Smooth muscle cell (in vitro differentiated cells): ENCODE measurements around the gene AGPS. TPM values are rescaled to one million over a fixed set of nuclear protein-coding genes. Genes with fewer than 3 reads are reported as not detected.

Experiments used
- DNase-seq: peaks from one replicate; lab custom pipeline; 2025; ENCODE audit not compliant: unreplicated experiment; lab: John Stamatoyannopoulos, UW
- H2AFZ ChIP-seq: fragments of 200-600 bp; sonication (generic); 2 replicates; pipeline ENCODE4 v1.6.0; 2016; ENCODE audit warnings: antibody characterized with exemption, low read depth, mild to moderate bottlenecking
- H3F3A ChIP-seq: fragments of 200-600 bp; sonication (generic); 2 replicates; pipeline ENCODE4 v1.6.0; 2017; ENCODE audit warnings: antibody characterized with exemption, low read depth
- H3K27ac ChIP-seq: fragments of 200-600 bp; sonication (generic); 2 replicates; pipeline ENCODE4 v1.5.1; 2016; ENCODE audit warnings: low read depth, mild to moderate bottlenecking
- H3K27me3 ChIP-seq: fragments of 200-600 bp; sonication (generic); 2 replicates; pipeline ENCODE4 v1.6.1; 2016; ENCODE audit warnings: low read depth, mild to moderate bottlenecking
- H3K36me3 ChIP-seq: fragments of 200-600 bp; sonication (generic); 2 replicates; pipeline ENCODE4 v1.5.1; 2016; ENCODE audit warnings: low read depth
- H3K4me1 ChIP-seq: fragments of 200-600 bp; sonication (generic); 2 replicates; pipeline ENCODE4 v1.5.1; 2016; ENCODE audit warnings: low read depth
- H3K4me2 ChIP-seq: fragments of 200-600 bp; sonication (generic); 2 replicates; pipeline ENCODE4 v1.6.0; 2016; ENCODE audit warnings: mild to moderate bottlenecking
- H3K4me3 ChIP-seq: fragments of 200-600 bp; sonication (generic); 2 replicates; pipeline ENCODE4 v1.5.1; 2016; ENCODE audit warnings: mild to moderate bottlenecking
- H3K79me2 ChIP-seq: fragments of 200-600 bp; sonication (generic); 2 replicates; pipeline ENCODE4 v1.6.0; 2016; ENCODE audit warnings: low read depth, mild to moderate bottlenecking
- H3K9ac ChIP-seq: fragments of 200-600 bp; sonication (generic); 2 replicates; pipeline ENCODE4 v1.6.0; 2016; ENCODE audit warnings: low read depth
- H3K9me3 ChIP-seq: fragments of 200-600 bp; sonication (generic); replicated peaks from 2 replicates; pipeline ENCODE4 v1.5.1; 2016; ENCODE audit warnings: low read depth
- H4K20me1 ChIP-seq: fragments of 200-600 bp; sonication (generic); 2 replicates; pipeline ENCODE4 v1.6.0; 2016; ENCODE audit warnings: low read depth
- WGBS: methylation state at CpG from one replicate; pipeline ENCODE4 v1.1.7; 2016; ENCODE audit warnings: low lambda C conversion rate; 5-methylcytosine and 5-hydroxymethylcytosine counted together
- polyA plus RNA-seq: library from polyadenylated mRNA; unstranded; fragments of >200 nt; fragmentation: Nextera tagmentation; extraction: Ambion mirVana; gene quantifications from 2 replicates; pipeline ENCODE4 v1.2.1, GENCODE V29; 2016
- total RNA-seq: library from RNA; depleted of rRNA; stranded (reverse); fragments of >200 nt; gene quantifications from 2 replicates; pipeline ENCODE4 v1.2.3, GENCODE V29; 2014
- TF ChIP-seq, protein P1 (sequence below): fragments of 200-600 bp; sonication (generic); IDR thresholded peaks from 2 replicates; pipeline ENCODE4 v1.5.1; 2017; ENCODE audit warnings: borderline replicate concordance, mild to moderate bottlenecking, antibody characterized with exemption; ENCODE audit not compliant: insufficient read depth, poor library complexity, severe bottlenecking

Gene AGPS
- total and polyA plus RNA-seq, 2 experiments from 2014 or later, result 19.5 to 41.4 TPM

DNA sequence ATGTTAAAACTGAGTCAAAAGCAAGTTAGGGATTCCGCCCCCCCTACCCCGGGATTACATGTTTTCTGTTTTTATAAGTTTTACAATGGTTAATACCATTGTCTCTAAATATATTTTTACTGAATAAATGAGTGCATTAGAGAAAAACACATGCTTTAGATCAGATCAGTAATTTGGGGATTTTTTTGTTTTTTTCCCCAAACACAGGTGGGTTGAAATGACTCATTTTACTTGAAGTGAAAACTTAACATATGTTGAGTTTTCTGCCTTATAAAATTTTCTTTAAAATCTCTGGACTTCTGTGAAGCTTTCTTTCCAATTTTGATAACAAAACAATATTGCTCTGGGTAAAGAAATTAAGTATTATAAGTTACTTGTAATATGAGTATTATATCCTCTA, 114.4 kb downstream of the AGPS start:
- 97% methylated on average over 2 of the region's 2 CpGs for WGBS
- H3F3A ChIP-seq, result no peaks in the 10 kb centered on the region
- no peaks in the 10 kb centered on the region for H3K27me3 ChIP-seq
- H4K20me1 ChIP-seq, result no peaks in the 10 kb centered on the region
- no peak overlapping the region for H2AFZ ChIP-seq
- H3K4me2 ChIP-seq, result no peak overlapping the region
- H3K79me2 ChIP-seq, result no peaks in the 10 kb centered on the region
- TF ChIP-seq, protein P1, sequence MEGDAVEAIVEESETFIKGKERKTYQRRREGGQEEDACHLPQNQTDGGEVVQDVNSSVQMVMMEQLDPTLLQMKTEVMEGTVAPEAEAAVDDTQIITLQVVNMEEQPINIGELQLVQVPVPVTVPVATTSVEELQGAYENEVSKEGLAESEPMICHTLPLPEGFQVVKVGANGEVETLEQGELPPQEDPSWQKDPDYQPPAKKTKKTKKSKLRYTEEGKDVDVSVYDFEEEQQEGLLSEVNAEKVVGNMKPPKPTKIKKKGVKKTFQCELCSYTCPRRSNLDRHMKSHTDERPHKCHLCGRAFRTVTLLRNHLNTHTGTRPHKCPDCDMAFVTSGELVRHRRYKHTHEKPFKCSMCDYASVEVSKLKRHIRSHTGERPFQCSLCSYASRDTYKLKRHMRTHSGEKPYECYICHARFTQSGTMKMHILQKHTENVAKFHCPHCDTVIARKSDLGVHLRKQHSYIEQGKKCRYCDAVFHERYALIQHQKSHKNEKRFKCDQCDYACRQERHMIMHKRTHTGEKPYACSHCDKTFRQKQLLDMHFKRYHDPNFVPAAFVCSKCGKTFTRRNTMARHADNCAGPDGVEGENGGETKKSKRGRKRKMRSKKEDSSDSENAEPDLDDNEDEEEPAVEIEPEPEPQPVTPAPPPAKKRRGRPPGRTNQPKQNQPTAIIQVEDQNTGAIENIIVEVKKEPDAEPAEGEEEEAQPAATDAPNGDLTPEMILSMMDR, result no peak
- H3K27ac ChIP-seq, result no peak overlapping the region
- H3K4me3 ChIP-seq, result no peak overlapping the region
- no peaks in the 10 kb centered on the region for H3K4me1 ChIP-seq
- H3K9me3 ChIP-seq, result no peaks in the 10 kb centered on the region
- H3K36me3 ChIP-seq, result peaks cover 7% of the 10 kb centered on the region
- no peak overlapping the region for H3K9ac ChIP-seq
- no peak for DNase-seq

DNA sequence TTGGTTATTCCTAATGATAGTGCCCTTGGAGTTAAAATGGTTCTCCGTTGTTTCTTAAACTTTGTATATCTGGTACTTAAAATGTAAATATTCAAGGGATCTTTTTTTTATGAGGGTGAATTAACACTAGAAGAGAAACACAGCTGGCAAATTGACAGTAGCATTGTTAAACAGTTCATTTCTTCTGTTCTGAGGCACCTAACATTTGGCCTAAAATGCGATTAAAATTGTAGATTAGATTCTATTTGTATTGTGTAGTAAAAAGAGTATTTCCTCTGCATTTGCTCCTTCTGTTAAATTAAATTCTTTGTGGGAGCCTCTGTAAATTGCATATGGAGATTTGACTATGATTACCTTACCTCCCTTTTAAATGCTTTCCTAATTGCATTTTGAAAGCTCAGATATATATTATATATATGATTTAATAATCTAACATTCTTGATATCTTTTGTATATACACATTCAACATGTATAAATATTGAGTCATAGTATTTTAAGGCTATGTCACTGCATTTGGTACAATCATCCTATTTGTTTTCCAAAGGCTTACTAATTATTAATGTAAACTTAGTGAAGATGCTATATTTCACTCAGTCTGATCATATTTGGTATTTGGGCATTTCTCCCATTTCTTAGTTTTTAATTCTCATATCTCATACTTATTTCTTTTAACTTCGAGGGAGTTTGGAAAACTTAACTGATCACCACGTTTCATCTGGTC, 124.4 kb downstream of the AGPS start:
- Histone ChIP-seq H4K20me1 (peaks cover 8% of the 10 kb centered on the region), H3K27ac (no peak overlapping the region), H2AFZ (no peak overlapping the region), H3K9me3 (no peaks in the 10 kb centered on the region), H3K4me2 (no peak overlapping the region), H3F3A (no peaks in the 10 kb centered on the region), H3K27me3 (no peaks in the 10 kb centered on the region), H3K79me2 (no peaks in the 10 kb centered on the region), H3K36me3 (peaks cover 9% of the 10 kb centered on the region), H3K9ac (no peak overlapping the region), H3K4me1 (no peaks in the 10 kb centered on the region), H3K4me3 (no peak overlapping the region)
- TF ChIP-seq, protein P1, result no peak
- WGBS, result 82% methylated on average over 4 of the region's 4 CpGs
- DNase-seq, result no peak

DNA sequence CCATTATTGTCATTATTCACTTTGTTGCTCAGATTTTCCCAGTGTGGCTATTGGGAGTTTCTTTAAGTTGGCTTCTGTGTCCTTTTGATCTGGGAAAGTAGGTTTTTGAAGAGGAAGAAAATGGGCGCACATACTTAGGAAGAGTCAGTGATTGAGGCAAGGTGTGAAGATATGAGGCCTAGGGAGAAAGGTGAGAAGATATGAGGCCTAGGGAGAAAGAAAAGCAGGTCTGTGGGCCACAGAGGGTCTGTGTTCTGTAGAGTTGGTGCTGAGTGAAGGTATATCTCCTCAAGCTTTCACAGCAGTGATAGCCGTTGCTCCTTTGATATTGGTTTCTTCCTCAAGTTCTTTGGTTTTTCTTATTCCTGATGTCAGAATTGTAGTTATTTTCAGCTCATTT, 126.2 kb downstream of the AGPS start:
- H3K4me1 ChIP-seq, result no peaks in the 10 kb centered on the region
- H3K9me3 ChIP-seq, result no peaks in the 10 kb centered on the region
- no peak overlapping the region for H3K27ac ChIP-seq
- peaks cover 9% of the 10 kb centered on the region for H3K36me3 ChIP-seq
- no peaks in the 10 kb centered on the region for H3K79me2 ChIP-seq
- no peak overlapping the region for H2AFZ ChIP-seq
- DNase-seq, result no peak
- H3K4me3 ChIP-seq, result no peak overlapping the region
- H3F3A ChIP-seq, result no peaks in the 10 kb centered on the region
- no peak overlapping the region for H3K9ac ChIP-seq
- H3K4me2 ChIP-seq, result no peak overlapping the region
- H3K27me3 ChIP-seq, result no peaks in the 10 kb centered on the region
- peaks cover 8% of the 10 kb centered on the region for H4K20me1 ChIP-seq
- 93% methylated on average over 2 of the region's 2 CpGs for WGBS
- TF ChIP-seq, protein P1, result no peak

DNA sequence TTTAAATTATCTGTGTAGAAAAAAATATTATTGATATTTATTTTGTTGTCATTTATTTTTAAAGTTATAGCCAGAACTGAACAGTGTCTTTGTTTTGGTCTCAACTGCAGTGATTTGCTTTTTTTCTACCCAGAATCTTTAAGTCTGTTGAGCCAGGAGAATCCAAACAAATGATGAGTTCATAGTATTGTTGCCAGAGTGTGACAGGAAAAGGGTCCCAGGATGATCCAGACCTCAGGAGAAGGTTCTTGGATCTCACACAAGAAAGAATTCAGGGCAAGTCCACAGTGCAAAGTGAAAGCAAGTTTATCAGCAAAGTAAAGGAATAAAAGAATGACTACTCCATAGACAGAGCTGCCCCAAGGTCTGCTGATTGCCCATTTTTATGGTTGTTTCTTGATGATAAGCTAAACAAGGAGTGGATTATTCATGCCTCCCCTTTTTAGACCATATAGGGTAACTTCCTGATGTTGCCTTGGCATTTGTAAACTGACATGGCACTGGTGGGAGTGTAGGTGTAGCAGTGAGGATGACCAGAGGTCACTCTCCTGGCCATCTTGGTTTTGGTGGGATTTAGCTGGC, 127.1 kb downstream of the AGPS start:
- no peaks in the 10 kb centered on the region for H3K9me3 ChIP-seq
- no peak for DNase-seq
- H4K20me1 ChIP-seq, result peaks cover 8% of the 10 kb centered on the region
- H3K79me2 ChIP-seq, result no peaks in the 10 kb centered on the region
- H2AFZ ChIP-seq, result no peak overlapping the region
- H3K4me1 ChIP-seq, result no peaks in the 10 kb centered on the region
- no peak overlapping the region for H3K4me2 ChIP-seq
- H3K36me3 ChIP-seq, result peaks cover 9% of the 10 kb centered on the region
- no peak overlapping the region for H3K4me3 ChIP-seq
- H3K27ac ChIP-seq, result no peak overlapping the region
- TF ChIP-seq, protein P1, result no peak
- no peaks in the 10 kb centered on the region for H3F3A ChIP-seq
- H3K27me3 ChIP-seq, result no peaks in the 10 kb centered on the region
- H3K9ac ChIP-seq, result no peak overlapping the region
